Neural crest cell (in vitro differentiated cells): ENCODE measurements around the gene SYT14. TPM values are rescaled to one million over a fixed set of nuclear protein-coding genes. Genes with fewer than 3 reads are reported as not detected.

Source experiments
- DNase-seq: peaks from one replicate; pipeline ENCODE4 v3.0.0; 2021; ENCODE audit warnings: low read depth, mixed read lengths, low spot score
- H3K27ac Mint-ChIP-seq: one replicate; pipeline ENCODE4 v1.8.0; 2021; ENCODE audit warnings: mild to moderate bottlenecking, mixed read lengths; ENCODE audit not compliant: unreplicated experiment
- H3K27me3 Mint-ChIP-seq: 2 replicates; pipeline ENCODE4 v1.8.0; 2021; ENCODE audit warnings: low read depth, mild to moderate bottlenecking, mixed read lengths
- H3K36me3 Mint-ChIP-seq: 2 replicates; pipeline ENCODE4 v1.8.0; 2021; ENCODE audit warnings: low read depth, mild to moderate bottlenecking, mixed read lengths
- H3K4me1 Mint-ChIP-seq: 2 replicates; pipeline ENCODE4 v1.8.0; 2021; ENCODE audit warnings: mixed read lengths
- H3K4me3 Mint-ChIP-seq: one replicate; pipeline ENCODE4 v1.8.0; 2021; ENCODE audit warnings: mild to moderate bottlenecking, mixed read lengths
- H3K9me3 Mint-ChIP-seq: 2 replicates; pipeline ENCODE4 v1.8.0; 2021; ENCODE audit warnings: mixed read lengths
- CTCF ChIP-seq: fragments of 200-600 bp; sonication (generic); conservative IDR thresholded peaks from 2 replicates; pipeline ENCODE4 v1.5.0; 2021; ENCODE audit warnings: antibody characterized with exemption, mild to moderate bottlenecking
- total RNA-seq: library from RNA; stranded (reverse); gene quantifications from 2 replicates; pipeline ENCODE4 v1.2.1, GENCODE V29; 2021

The SYT14 gene
- total RNA-seq, 1 donor from 2014 or later: 3.6 TPM

- TF ChIP-seq CTCF: no peak
- no peaks in the 10 kb centered on the region for H3K27me3 Mint-ChIP-seq
- no peak overlapping the region for H3K4me3 Mint-ChIP-seq
- no peaks in the 10 kb centered on the region for H3K9me3 Mint-ChIP-seq
- DNase-seq: no peak
- no peaks in the 10 kb centered on the region for H3K36me3 Mint-ChIP-seq
- no peak overlapping the region for H3K27ac Mint-ChIP-seq
- peaks cover 4% of the 10 kb centered on the region for H3K4me1 Mint-ChIP-seq
Measured at GRCh38 chr1:210217482-210217881, 279.5 kb downstream of the SYT14 start.

- no peak overlapping the region for H3K27ac Mint-ChIP-seq
- no peak overlapping the region for H3K4me3 Mint-ChIP-seq
- H3K4me1 Mint-ChIP-seq: peaks cover 5% of the 10 kb centered on the region
- no peaks in the 10 kb centered on the region for H3K36me3 Mint-ChIP-seq
- TF ChIP-seq CTCF: no peak
- no peak for DNase-seq
- no peaks in the 10 kb centered on the region for H3K9me3 Mint-ChIP-seq
- H3K27me3 Mint-ChIP-seq: peaks cover 1% of the 10 kb centered on the region
Measured at GRCh38 chr1:210218047-210218446, 280.0 kb downstream of the SYT14 start.

Other genes with a start within 250 kb of the SYT14 start
- not detected in 2 replicates for gene HSD11B1, start 233.4 kb upstream of the SYT14 start, total RNA-seq
- not detected in 2 replicates for gene TRAF3IP3, start 182.2 kb upstream of the SYT14 start, total RNA-seq
- gene C1orf74, start 153.7 kb upstream of the SYT14 start, total RNA-seq: 2.7 and 3.2 TPM in 2 replicates
- 0.05 TPM in 1 of 2 replicates, not detected in the other for gene IRF6, start 132.1 kb upstream of the SYT14 start, total RNA-seq
- gene UTP25, start 110.2 kb upstream of the SYT14 start, total RNA-seq: 6.8 and 7.2 TPM in 2 replicates